Neural cell (in vitro differentiated cells): Measurements from ENCODE around the gene GNA12. TPM values are rescaled to one million over a fixed set of nuclear protein-coding genes. Genes with fewer than 3 reads are reported as not detected.
A peak's percentile ranks its signal among the peaks of the same experiment; 100 is the strongest.
"Not testable (repeated sequence)": the region's sequence is repeated elsewhere in the genome, so short reads cannot be mapped to it uniquely, and the experiment has no call there.

Experiments
- H2AFZ ChIP-seq: fragments of 200-600, 300-800 bp; sonication (generic), shearing (Covaris generic); 2 replicates; pipeline ENCODE4 v1.6.0; 2014; ENCODE audit warnings: low read depth, mild to moderate bottlenecking, antibody characterized with exemption, low read length, moderate library complexity
- H3F3A ChIP-seq: fragments of 200-600 bp; shearing (Covaris generic); 2 replicates; pipeline ENCODE4 v1.6.1; 2016; ENCODE audit warnings: mild to moderate bottlenecking, moderate library complexity, mixed read lengths, antibody characterized with exemption, low read length; ENCODE audit not compliant: insufficient read depth, poor library complexity, severe bottlenecking
- H3K27ac ChIP-seq: fragments of 200-600, 300-800 bp; sonication (generic), shearing (Covaris generic); 2 replicates; pipeline ENCODE4 v1.5.1; 2014; ENCODE audit warnings: mild to moderate bottlenecking, low read length, moderate library complexity
- H3K27me3 ChIP-seq: fragments of 300-800, 200-600 bp; sonication (generic), shearing (Covaris generic); 2 replicates; pipeline ENCODE4 v1.6.0; 2014; ENCODE audit warnings: mild to moderate bottlenecking, low read depth, low read length, moderate library complexity; ENCODE audit not compliant: insufficient read depth
- H3K36me3 ChIP-seq: fragments of 300-800, 200-600 bp; sonication (generic), shearing (Covaris generic); 2 replicates; pipeline ENCODE4 v1.5.1; 2014; ENCODE audit warnings: mild to moderate bottlenecking, antibody characterized with exemption, low read length, moderate library complexity; ENCODE audit not compliant: insufficient read depth
- H3K4me2 ChIP-seq: fragments of 300-800, 200-600 bp; sonication (generic), shearing (Covaris generic); 2 replicates; pipeline ENCODE4 v1.6.0; 2014; ENCODE audit warnings: mild to moderate bottlenecking, low read length
- H3K4me3 ChIP-seq: fragments of 300-800, 200-600 bp; sonication (generic), shearing (Covaris generic); 2 replicates; pipeline ENCODE4 v1.5.1; 2014; ENCODE audit warnings: mild to moderate bottlenecking, low read length, moderate library complexity
- H3K79me2 ChIP-seq: fragments of 200-600 bp; shearing (Covaris generic); replicated peaks from 2 replicates; pipeline ENCODE4 v1.6.0; 2014; ENCODE audit warnings: mild to moderate bottlenecking, low read length, moderate library complexity; ENCODE audit not compliant: insufficient read depth
- H3K9ac ChIP-seq: fragments of 300-800, 200-600 bp; sonication (generic), shearing (Covaris generic); 2 replicates; pipeline ENCODE4 v1.6.1; 2016; ENCODE audit warnings: mild to moderate bottlenecking, low read length, mixed read lengths
- H3K9me2 ChIP-seq: fragments of 200-600 bp; shearing (Covaris generic); 2 replicates; pipeline ENCODE4 v1.6.1; 2016; ENCODE audit warnings: mild to moderate bottlenecking, low read length, mixed read lengths; ENCODE audit not compliant: insufficient read depth
- H3K9me3 ChIP-seq: fragments of 200-600, 300-800 bp; sonication (generic), shearing (Covaris generic); 2 replicates; pipeline ENCODE4 v1.6.1; 2016; ENCODE audit warnings: mild to moderate bottlenecking, mixed run types, low read length, moderate library complexity, mixed read lengths
- H4K20me1 ChIP-seq: fragments of 200-600 bp; shearing (Covaris generic); 2 replicates; pipeline ENCODE4 v1.6.1; 2016; ENCODE audit warnings: mild to moderate bottlenecking, mixed run types; ENCODE audit not compliant: insufficient read depth
- EP300 ChIP-seq: fragments of 450-650 bp; conservative IDR thresholded peaks from 2 replicates; pipeline ENCODE4 v1.6.1; 2014; ENCODE audit warnings: antibody characterized with exemption, mild to moderate bottlenecking, moderate library complexity; ENCODE audit not compliant: poor library complexity, severe bottlenecking
- EZH2 ChIP-seq: fragments of 200-600, 300-800 bp; shearing (Covaris generic), sonication (generic); IDR thresholded peaks from 2 replicates; pipeline ENCODE4 v1.6.1; 2014; ENCODE audit warnings: antibody characterized with exemption, low read length, borderline replicate concordance, mild to moderate bottlenecking; ENCODE audit not compliant: insufficient read depth, poor library complexity, severe bottlenecking
- MXI1 ChIP-seq: fragments of 450-650 bp; conservative IDR thresholded peaks from 2 replicates; pipeline ENCODE4 v1.6.1; 2014; ENCODE audit warnings: antibody characterized with exemption, mild to moderate bottlenecking; ENCODE audit not compliant: poor library complexity, severe bottlenecking
- POLR2AphosphoS5 ChIP-seq: IDR thresholded peaks from 2 replicates; pipeline ENCODE4 v1.6.1; 2012
- RAD21 ChIP-seq: fragments of 450-650 bp; conservative IDR thresholded peaks from 2 replicates; pipeline ENCODE4 v1.6.1; 2014; ENCODE audit warnings: antibody characterized with exemption, mild to moderate bottlenecking, moderate library complexity
- SMC3 ChIP-seq: fragments of 450-650 bp; conservative IDR thresholded peaks from 2 replicates; pipeline ENCODE4 v1.6.1; 2014; ENCODE audit warnings: antibody characterized with exemption, mild to moderate bottlenecking, moderate library complexity; ENCODE audit not compliant: poor library complexity
- TAF1 ChIP-seq: IDR thresholded peaks from 2 replicates; pipeline ENCODE4 v1.6.1; 2012; ENCODE audit warnings: low read depth
- polyA plus RNA-seq: library from polyadenylated mRNA; depleted of rRNA; stranded (reverse); fragments of >200 nt; gene quantifications from 2 replicates; pipeline ENCODE4 v1.2.3, GENCODE V29; 2014
- TF ChIP-seq, protein P1 (sequence below): IDR thresholded peaks from 2 replicates; pipeline ENCODE4 v1.6.1; 2012; ENCODE audit warnings: borderline replicate concordance
- TF ChIP-seq, protein P2 (sequence below): fragments of 450-650 bp; IDR thresholded peaks from 2 replicates; pipeline ENCODE4 v1.5.1; 2014; ENCODE audit warnings: antibody characterized with exemption, mild to moderate bottlenecking, moderate library complexity; ENCODE audit not compliant: poor library complexity, severe bottlenecking

The GNA12 gene
- polyA plus RNA-seq, 1 donor from 2014 or later, result 15.5 TPM

DNA sequence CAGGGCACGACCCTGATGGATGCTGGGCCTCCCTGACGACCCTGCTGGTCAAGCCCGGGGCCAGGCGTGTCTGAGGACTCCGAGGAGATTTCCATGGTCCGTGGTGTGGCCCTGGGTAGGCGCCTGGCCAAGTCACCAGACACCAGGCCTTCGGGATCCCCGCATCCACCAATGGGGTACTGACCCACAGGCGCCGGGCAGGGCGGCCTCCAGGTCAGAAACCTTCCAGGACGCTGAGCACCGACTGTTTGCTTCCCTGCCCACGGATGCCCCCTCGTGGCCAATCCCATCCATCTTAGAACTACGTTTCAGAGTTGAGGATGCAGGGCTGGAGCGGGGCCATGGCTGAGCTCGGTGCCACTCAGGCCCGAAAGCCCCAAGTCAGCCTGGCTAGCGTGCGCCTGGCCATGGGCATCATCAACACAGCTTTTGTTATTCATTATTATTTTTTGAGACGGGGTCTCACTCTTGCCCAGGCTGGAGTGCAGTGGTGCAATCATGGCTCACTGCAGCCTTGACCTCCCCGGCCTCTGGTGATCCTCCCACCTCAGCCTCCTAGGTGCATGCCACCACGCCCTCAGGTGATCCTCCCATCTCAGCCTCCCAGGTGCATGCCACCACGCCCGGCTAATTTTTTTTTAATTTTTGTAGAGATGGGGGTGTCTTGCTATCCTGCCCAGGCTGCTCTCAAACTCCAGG is 163.2 kb downstream of the GNA12 start:
- Histone ChIP-seq H3K9me2 (no peaks in the 10 kb centered on the region), H3K27ac (no peak overlapping the region), H3K9me3 (no peaks in the 10 kb centered on the region), H3K27me3 (no peaks in the 10 kb centered on the region), H4K20me1 (no peaks in the 10 kb centered on the region), H3K9ac (no peak overlapping the region), H3K79me2 (no peaks in the 10 kb centered on the region), H3K4me3 (no peak overlapping the region), H2AFZ (no peak overlapping the region), H3F3A (no peaks in the 10 kb centered on the region), H3K36me3 (no peaks in the 10 kb centered on the region), H3K4me2 (no peak overlapping the region)
- TF ChIP-seq EZH2 (no peak), SMC3 (peak; percentile 22), RAD21 (peak; percentile 23), TAF1 (no peak), EP300 (no peak), MXI1 (no peak), POLR2AphosphoS5 (no peak)
- TF ChIP-seq, protein P1, sequence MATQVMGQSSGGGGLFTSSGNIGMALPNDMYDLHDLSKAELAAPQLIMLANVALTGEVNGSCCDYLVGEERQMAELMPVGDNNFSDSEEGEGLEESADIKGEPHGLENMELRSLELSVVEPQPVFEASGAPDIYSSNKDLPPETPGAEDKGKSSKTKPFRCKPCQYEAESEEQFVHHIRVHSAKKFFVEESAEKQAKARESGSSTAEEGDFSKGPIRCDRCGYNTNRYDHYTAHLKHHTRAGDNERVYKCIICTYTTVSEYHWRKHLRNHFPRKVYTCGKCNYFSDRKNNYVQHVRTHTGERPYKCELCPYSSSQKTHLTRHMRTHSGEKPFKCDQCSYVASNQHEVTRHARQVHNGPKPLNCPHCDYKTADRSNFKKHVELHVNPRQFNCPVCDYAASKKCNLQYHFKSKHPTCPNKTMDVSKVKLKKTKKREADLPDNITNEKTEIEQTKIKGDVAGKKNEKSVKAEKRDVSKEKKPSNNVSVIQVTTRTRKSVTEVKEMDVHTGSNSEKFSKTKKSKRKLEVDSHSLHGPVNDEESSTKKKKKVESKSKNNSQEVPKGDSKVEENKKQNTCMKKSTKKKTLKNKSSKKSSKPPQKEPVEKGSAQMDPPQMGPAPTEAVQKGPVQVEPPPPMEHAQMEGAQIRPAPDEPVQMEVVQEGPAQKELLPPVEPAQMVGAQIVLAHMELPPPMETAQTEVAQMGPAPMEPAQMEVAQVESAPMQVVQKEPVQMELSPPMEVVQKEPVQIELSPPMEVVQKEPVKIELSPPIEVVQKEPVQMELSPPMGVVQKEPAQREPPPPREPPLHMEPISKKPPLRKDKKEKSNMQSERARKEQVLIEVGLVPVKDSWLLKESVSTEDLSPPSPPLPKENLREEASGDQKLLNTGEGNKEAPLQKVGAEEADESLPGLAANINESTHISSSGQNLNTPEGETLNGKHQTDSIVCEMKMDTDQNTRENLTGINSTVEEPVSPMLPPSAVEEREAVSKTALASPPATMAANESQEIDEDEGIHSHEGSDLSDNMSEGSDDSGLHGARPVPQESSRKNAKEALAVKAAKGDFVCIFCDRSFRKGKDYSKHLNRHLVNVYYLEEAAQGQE, result no peak
- TF ChIP-seq, protein P2, sequence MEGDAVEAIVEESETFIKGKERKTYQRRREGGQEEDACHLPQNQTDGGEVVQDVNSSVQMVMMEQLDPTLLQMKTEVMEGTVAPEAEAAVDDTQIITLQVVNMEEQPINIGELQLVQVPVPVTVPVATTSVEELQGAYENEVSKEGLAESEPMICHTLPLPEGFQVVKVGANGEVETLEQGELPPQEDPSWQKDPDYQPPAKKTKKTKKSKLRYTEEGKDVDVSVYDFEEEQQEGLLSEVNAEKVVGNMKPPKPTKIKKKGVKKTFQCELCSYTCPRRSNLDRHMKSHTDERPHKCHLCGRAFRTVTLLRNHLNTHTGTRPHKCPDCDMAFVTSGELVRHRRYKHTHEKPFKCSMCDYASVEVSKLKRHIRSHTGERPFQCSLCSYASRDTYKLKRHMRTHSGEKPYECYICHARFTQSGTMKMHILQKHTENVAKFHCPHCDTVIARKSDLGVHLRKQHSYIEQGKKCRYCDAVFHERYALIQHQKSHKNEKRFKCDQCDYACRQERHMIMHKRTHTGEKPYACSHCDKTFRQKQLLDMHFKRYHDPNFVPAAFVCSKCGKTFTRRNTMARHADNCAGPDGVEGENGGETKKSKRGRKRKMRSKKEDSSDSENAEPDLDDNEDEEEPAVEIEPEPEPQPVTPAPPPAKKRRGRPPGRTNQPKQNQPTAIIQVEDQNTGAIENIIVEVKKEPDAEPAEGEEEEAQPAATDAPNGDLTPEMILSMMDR, result peak; percentile 41

DNA sequence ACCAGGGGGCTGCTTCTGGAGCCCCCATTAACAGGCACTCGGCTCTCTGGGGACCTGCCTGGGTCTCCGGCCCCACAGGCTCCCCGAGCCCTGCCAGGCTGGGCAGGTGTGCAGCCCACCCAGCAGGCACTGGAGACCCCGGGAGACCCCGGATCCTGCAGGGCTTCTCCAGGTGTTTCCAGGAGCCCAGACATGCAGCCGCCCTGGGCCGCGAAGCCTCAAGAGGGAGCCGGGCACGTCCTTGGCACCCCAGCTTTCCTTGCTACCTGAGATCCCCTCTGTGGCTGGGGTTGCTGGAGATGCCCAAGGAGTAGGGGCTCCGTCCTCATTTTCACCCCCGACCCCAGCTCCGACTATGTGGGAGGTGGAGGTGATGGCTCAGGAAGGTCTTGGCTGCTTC is 163.9 kb downstream of the GNA12 start:
- Histone ChIP-seq H3K9ac (no peak overlapping the region), H3F3A (no peaks in the 10 kb centered on the region)

DNA sequence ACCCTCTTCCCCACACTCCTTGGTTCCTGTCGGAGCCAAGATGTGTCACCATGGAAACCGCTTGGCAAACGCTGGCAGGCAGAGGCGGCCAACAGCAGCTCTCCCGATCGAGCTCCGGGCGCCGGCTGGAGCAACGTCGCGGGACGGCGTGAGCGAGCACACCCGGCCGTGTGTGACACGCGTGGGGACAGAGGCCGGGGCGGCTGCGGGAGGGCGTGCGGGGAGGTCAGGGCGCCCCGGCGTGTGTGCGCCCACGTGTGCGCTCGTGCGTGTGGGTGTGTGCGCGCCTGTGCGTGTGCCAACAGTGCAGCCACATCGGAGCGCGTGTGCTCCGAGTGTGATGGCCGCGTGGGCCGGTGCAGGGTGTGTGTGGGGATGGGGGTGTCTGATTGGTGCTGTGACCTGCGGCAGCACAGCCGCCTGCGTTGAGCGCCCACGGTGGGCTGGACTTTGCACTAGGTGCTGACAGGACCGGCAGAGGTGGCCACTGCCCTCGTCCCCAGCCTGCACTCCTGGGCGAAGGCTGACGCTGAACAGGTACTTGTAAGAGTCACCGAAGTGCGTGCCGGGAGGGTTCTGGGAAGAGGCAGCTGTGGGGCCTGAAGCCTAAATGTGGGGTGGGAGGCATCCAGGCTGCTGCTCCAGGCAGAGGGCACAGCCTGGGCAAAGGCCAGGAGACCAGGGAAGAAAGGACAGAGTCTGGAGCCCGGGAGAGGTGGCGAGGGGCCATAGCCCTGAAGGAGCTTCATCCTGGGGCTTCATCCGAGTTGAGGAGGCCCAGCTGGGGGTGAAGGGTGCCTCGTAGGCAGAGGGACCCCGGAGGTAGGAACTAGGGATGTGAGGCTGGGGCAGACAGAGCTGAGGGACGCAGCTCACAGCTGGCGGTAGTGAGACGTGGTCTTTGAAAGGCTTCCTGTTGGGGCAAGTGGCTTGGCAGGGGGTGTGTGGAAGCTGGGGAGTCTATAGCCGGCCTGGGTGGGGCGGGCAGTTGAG is 164.7 kb downstream of the GNA12 start:
- not testable (repeated sequence) for H3K4me2 ChIP-seq, H3K27me3 ChIP-seq, H3K9me2 ChIP-seq, H3K9me3 ChIP-seq, H3K36me3 ChIP-seq, H3K27ac ChIP-seq, H3F3A ChIP-seq, H3K9ac ChIP-seq, H4K20me1 ChIP-seq, H3K79me2 ChIP-seq, H2AFZ ChIP-seq, H3K4me3 ChIP-seq

More for the DNA sequence above, 163.9 kb downstream of the GNA12 start:
- TF ChIP-seq MXI1 (no peak), SMC3 (no peak), TAF1 (no peak)
- Histone ChIP-seq H3K9me2 (no peaks in the 10 kb centered on the region), H4K20me1 (no peaks in the 10 kb centered on the region), H3K36me3 (no peaks in the 10 kb centered on the region), H3K9me3 (no peaks in the 10 kb centered on the region), H3K79me2 (no peaks in the 10 kb centered on the region), H2AFZ (no peak overlapping the region), H3K4me2 (no peak overlapping the region), H3K4me3 (no peak overlapping the region), H3K27me3 (no peaks in the 10 kb centered on the region), H3K27ac (no peak overlapping the region)

DNA sequence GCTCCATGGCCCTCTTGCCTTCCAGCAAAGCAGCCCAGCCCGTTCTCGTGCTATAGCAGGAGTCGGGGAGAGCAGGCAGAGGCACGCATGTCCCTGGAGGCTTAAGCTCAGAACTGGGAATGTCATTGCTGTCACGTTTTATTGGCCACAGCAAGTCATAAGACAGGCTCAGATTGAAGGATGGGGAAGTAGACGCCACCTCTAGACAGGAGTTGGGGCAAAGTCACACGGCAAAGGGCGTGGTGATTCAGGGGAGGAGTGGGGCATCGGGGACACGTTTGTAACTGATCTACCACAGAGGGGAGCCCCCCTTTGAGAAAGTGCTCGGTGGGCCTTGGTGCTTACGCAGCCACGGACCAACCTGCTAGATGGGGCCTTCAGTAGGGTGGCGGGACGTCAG is 165.7 kb downstream of the GNA12 start:
- H3K9me2 ChIP-seq, H3K36me3 ChIP-seq, H3K27ac ChIP-seq, H3K9me3 ChIP-seq, H3K4me3 ChIP-seq, H3K4me2 ChIP-seq, H3K27me3 ChIP-seq, H3K9ac ChIP-seq, H3K79me2 ChIP-seq, H3F3A ChIP-seq, H2AFZ ChIP-seq, H4K20me1 ChIP-seq: not testable (repeated sequence)
